Keratinocyte (primary cell): Measurements from ENCODE around the gene CRACR2B. TPM values are rescaled to one million over a fixed set of nuclear protein-coding genes. Genes with fewer than 3 reads are reported as not detected.

Source experiments
- DNase-seq: peaks from one replicate; pipeline ENCODE4 v3.0.0-alpha.2; 2011; ENCODE audit warnings: low read depth, missing footprints, low spot score
- FAIRE-seq: peaks from 2 replicates; lab custom pipeline; 2011; peaks lifted over from hg19 to GRCh38; lab: Jason Lieb, UNC
- H2AFZ ChIP-seq: 2 replicates; pipeline ENCODE4 v1.6.0; 2012; ENCODE audit warnings: low read length, control low read depth, inconsistent platforms; ENCODE audit not compliant: control insufficient read depth
- H3K27ac ChIP-seq: 2 replicates; pipeline ENCODE4 v1.5.1; 2011; ENCODE audit warnings: low read length; ENCODE audit not compliant: control insufficient read depth, insufficient read depth
- H3K27me3 ChIP-seq: 3 replicates; pipeline ENCODE4 v1.6.0; 2011; ENCODE audit warnings: low read length; ENCODE audit not compliant: control insufficient read depth, insufficient read depth; ENCODE audit errors: extremely low read depth
- H3K36me3 ChIP-seq, 2 experiments: 2 replicates in 1 of 2; 3 replicates in 1 of 2; pipeline ENCODE4 v1.5.1; 2011; ENCODE audit warnings: low read length in 2 of 2, mild to moderate bottlenecking in 1 of 2; ENCODE audit not compliant: control insufficient read depth in 2 of 2, insufficient read depth in 2 of 2; ENCODE audit errors: extremely low read depth in 1 of 2
- H3K4me1 ChIP-seq: 3 replicates; pipeline ENCODE4 v1.5.1; 2011; ENCODE audit warnings: low read length; ENCODE audit not compliant: control insufficient read depth, insufficient read depth; ENCODE audit errors: extremely low read depth
- H3K4me2 ChIP-seq: 3 replicates; pipeline ENCODE4 v1.6.0; 2011; ENCODE audit warnings: low read depth, low read length; ENCODE audit not compliant: control insufficient read depth, insufficient read depth; ENCODE audit errors: extremely low read depth
- H3K4me3 ChIP-seq, 3 experiments: fragments of 200-600 bp in 1 of 3; sonication (generic) in 1 of 3; 2 replicates in 2 of 3; 3 replicates in 1 of 3; pipeline ENCODE4 v1.5.1; 2011 to 2016; ENCODE audit warnings: low read length in 3 of 3, mild to moderate bottlenecking in 3 of 3, control low read depth in 2 of 3, inconsistent platforms in 1 of 3, low read depth in 1 of 3, mixed read lengths in 1 of 3, mixed run types in 1 of 3, moderate library complexity in 1 of 3; ENCODE audit not compliant: control insufficient read depth in 2 of 3, insufficient read depth in 2 of 3; ENCODE audit errors: extremely low read depth in 1 of 3
- H3K79me2 ChIP-seq: 2 replicates; pipeline ENCODE4 v1.6.0; 2012; ENCODE audit warnings: low read length; ENCODE audit not compliant: control insufficient read depth, insufficient read depth
- H3K9ac ChIP-seq: 3 replicates; pipeline ENCODE4 v1.6.0; 2011; ENCODE audit warnings: low read length; ENCODE audit not compliant: control insufficient read depth, insufficient read depth; ENCODE audit errors: extremely low read depth
- H3K9me1 ChIP-seq: 3 replicates; pipeline ENCODE4 v1.6.0; 2011; ENCODE audit warnings: low read length; ENCODE audit not compliant: control insufficient read depth, insufficient read depth; ENCODE audit errors: extremely low read depth
- H3K9me3 ChIP-seq: 2 replicates; pipeline ENCODE4 v1.5.1; 2012; ENCODE audit warnings: low read depth, low read length; ENCODE audit not compliant: control insufficient read depth
- H4K20me1 ChIP-seq: 3 replicates; pipeline ENCODE4 v1.6.0; 2011; ENCODE audit warnings: low read length; ENCODE audit not compliant: control insufficient read depth, insufficient read depth; ENCODE audit errors: extremely low read depth
- CTCF ChIP-seq, 3 experiments: IDR thresholded peaks in 1 of 3; conservative IDR thresholded peaks in 1 of 3; optimal IDR thresholded peaks in 1 of 3; 2 replicates in 2 of 3; 3 replicates in 1 of 3; pipeline versions ENCODE3 to v1.5.1; 2011; ENCODE audit warnings: low read length in 3 of 3, mild to moderate bottlenecking in 3 of 3, moderate library complexity in 2 of 3, control low read depth in 1 of 3, inconsistent platforms in 1 of 3; ENCODE audit not compliant: insufficient read depth in 2 of 3; ENCODE audit errors: extremely low read depth in 1 of 3
- EZH2 ChIP-seq: IDR thresholded peaks from one replicate; pipeline ENCODE4 v1.6.1; 2012; ENCODE audit warnings: inconsistent platforms, mild to moderate bottlenecking, low read length, moderate library complexity
- dilution Hi-C: fragments of 300-500 bp; cut with MboI; formaldehyde crosslinking; loops from one replicate; pipeline ENCODE4 v1.7.0; 2020; ENCODE audit warnings: low sequenced_read_pairs; ENCODE audit not compliant: extremely low pct_ligation_motif_present
- polyA plus RNA-seq, 5 experiments: library from polyadenylated mRNA; depleted of rRNA in 3 of 5; stranded (reverse) in 3 of 5; stranded (forward) in 1 of 5; unstranded in 1 of 5; fragments of >200 nt; gene quantifications; 1 replicate in 1 of 5; 2 replicates in 3 of 5; 3 replicates in 1 of 5; pipeline versions ENCODE4 v1.2.1 to v1.2.3, GENCODE V29; 2011 to 2012; ENCODE audit warnings: missing spikeins in 2 of 5, low read depth in 1 of 5, low replicate concordance in 1 of 5

CRACR2B gene
- polyA plus RNA-seq, 1 donor (not counting 4 experiments of a cell fraction or from before 2014, with no cell fraction given): 0.17 TPM

DNA sequence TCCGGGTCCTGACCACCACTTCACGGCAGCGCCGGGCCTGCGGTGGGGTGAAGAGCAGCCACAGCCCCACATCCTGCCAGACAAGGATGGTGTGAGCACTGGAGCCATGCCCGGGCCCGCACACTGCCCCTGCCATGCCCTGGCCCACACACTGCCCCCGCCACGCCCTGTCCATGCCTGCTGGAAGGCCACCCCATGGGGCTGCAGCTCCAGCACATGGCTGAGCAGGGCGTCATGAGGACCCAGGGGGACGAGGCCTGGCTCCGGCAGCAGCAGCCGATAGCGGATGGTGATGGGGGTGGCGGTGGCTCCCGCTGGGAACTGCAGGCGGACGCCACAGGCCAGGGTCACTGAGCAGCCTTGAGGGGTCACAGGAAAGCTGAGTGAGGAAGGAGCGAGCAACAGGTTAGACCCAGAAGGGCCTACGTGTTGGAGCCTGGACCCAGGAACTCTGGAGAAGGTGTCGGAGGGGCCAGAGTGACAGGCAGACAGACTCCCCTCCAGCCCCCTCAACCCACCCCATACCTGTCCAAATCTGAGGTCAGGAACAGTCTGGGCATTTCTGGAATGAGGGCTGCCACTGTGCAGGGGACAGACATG is 25.6 kb upstream of the CRACR2B start:
- FAIRE-seq: no peak
- dilution Hi-C loops: no loop called here
- no peak overlapping the region for H3K27ac ChIP-seq
- no peak overlapping the region for H2AFZ ChIP-seq
- H3K27me3 ChIP-seq: no peaks in the 10 kb centered on the region
- H3K4me1 ChIP-seq: peaks cover 19% of the 10 kb centered on the region
- no peak for DNase-seq
- H3K4me2 ChIP-seq: no peak overlapping the region
- H4K20me1 ChIP-seq: no peaks in the 10 kb centered on the region
- H3K9me3 ChIP-seq: no peaks in the 10 kb centered on the region
- no peaks in the 10 kb centered on the region for H3K79me2 ChIP-seq
- no peak overlapping the region for H3K4me3 ChIP-seq
- no peak overlapping the region for H3K9ac ChIP-seq
- H3K36me3 ChIP-seq: peaks cover 0 to 17% of the 10 kb centered on the region in 2 experiments
- no peak for TF ChIP-seq CTCF (optimal IDR thresholded peaks at IDR 0.05 in 1 of 3, IDR thresholded peaks at IDR 0.05 in 1 of 3, conservative IDR thresholded peaks at IDR 0.05 in 1 of 3; ENCODE audit: extremely low read depth in 1 of 3, insufficient read depth in 2 of 3, low read length in 3 of 3)
- TF ChIP-seq EZH2: no peak
- no peaks in the 10 kb centered on the region for H3K9me1 ChIP-seq

GRCh38 chr11:802693-803466 is 24.8 kb upstream of the CRACR2B start:
- H3K9ac ChIP-seq: no peak overlapping the region
- dilution Hi-C loops: no loop called here

More at GRCh38 chr11:802693-803466, 24.8 kb upstream of the CRACR2B start:
- H3K36me3 ChIP-seq: peaks cover 0 to 17% of the 10 kb centered on the region in 2 experiments
- no peak for DNase-seq
- no peaks in the 10 kb centered on the region for H3K9me3 ChIP-seq
- H2AFZ ChIP-seq: no peak overlapping the region
- no peaks in the 10 kb centered on the region for H4K20me1 ChIP-seq
- H3K79me2 ChIP-seq: no peaks in the 10 kb centered on the region
- peaks cover 16% of the 10 kb centered on the region for H3K4me1 ChIP-seq
- H3K27ac ChIP-seq: no peak overlapping the region
- H3K4me2 ChIP-seq: no peak overlapping the region
- no peaks in the 10 kb centered on the region for H3K27me3 ChIP-seq
- no peaks in the 10 kb centered on the region for H3K9me1 ChIP-seq
- no peak for FAIRE-seq
- H3K4me3 ChIP-seq: no peak overlapping the region
- no peak for TF ChIP-seq CTCF (optimal IDR thresholded peaks at IDR 0.05 in 1 of 3, IDR thresholded peaks at IDR 0.05 in 1 of 3, conservative IDR thresholded peaks at IDR 0.05 in 1 of 3; ENCODE audit: extremely low read depth in 1 of 3, insufficient read depth in 2 of 3, low read length in 3 of 3)
- TF ChIP-seq EZH2: no peak
